Limb (tissue), 2 donors: ENCODE results near the gene MTSS2.
A peak's percentile ranks its signal among the peaks of the same experiment; 100 is the strongest.
"Not testable (repeated sequence)": the region's sequence is repeated elsewhere in the genome, so short reads cannot be mapped to it uniquely, and the experiment has no call there.

Experiments used
- DNase-seq, 2 donors: peaks; one replicate each; pipeline ENCODE4 v3.0.0-alpha.2; 2016; ENCODE audit errors: extremely low spot score in 2 of 2

The MTSS2 gene

DNA sequence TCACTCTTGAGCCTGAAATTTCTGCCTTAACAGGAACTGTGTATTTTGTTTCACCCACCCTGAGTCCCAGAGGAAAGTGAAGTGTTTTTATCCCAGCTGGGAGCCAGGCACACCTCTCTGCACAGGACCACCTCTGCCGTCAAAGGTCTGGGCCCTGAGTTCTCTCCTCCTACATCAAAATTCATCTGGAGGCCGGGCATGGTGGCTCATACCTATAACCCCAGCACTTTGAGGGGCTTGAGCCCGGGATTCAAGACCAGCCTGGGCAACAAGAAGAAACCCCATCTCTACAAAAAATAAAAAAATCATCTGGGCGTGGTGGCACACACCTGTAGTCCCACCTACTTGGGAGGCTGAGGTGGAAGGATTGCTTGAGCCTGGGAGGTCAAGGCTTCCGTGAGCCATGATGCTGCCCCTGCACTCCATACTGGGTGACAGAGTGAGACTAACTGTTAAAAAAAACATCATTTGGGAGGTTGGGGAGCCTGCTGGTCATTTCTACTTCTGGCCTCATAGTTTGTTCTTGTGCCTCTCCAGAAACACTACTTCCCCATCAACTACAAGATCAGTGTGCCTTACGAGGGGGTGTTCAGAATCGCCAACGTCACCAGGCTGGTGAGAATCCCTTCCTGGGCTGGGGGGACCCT lies 29.7 kb downstream of the MTSS2 start:
- no peak for DNase-seq

DNA sequence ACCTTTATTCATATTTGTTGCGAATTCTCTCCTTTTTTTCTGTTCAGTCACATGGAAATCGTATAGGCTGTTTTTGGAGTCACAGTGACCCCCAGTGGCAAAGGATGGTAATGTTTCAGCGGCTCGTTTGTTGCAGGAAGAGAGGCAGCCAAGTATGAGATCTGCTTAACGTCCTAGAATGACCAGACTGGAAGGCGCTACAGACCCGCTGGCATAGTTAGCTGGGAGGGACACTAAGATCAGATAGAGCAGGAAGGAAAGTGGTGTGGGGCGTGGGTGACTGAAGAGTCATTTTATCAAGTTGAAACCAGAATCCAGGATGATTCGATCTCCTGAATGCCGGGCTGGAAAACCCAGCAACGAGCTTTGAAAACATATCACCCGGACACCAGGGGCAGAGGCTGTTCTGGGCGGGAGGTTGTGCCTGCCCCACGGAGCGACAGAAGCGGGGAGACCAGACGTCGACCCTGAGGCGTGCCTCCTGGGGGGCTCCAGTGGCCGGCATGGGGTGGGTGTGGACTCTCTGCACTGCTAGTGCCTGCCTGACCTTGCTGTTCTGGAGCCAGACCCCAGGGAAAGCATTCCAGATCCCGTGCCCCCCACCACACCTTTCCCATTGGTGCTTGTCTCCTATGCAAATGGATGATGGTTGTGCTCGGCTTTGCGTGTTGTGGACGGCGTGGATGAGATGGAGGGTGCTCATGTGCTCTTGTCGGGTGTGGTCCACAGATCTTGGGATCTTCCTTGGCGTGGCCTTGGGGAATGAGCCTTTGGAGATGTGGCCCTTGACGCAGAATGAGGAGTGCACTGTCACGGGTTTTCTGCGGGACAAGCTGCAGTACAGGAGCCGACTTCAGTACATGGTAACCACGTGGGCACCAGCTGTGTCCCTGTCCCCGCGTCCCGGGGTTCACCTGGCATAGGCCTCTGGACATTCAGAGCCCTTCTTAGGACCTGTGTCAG lies 31.8 kb downstream of the MTSS2 start:
- peak; percentile 88 to 91 for DNase-seq

DNA sequence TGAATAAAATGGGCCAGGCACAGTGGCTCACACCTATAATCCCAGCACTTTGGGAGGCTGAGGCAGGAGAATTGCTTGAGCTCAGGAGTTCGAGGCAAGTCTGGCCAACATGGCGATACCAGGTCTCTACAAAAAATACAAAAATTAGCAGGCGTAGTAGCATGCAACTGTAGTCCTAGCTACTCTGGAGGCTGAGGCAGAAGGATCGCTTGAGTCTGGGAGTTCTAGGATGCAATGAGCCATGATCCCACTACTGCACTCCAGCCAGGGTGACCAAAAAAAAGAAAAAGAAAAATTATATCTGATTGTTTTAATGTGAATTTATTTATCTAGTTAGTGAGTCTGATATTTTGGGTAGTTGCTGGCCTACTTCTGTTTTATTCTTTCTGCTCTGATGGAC lies 32.4 kb downstream of the MTSS2 start:
- no peak for DNase-seq

DNA sequence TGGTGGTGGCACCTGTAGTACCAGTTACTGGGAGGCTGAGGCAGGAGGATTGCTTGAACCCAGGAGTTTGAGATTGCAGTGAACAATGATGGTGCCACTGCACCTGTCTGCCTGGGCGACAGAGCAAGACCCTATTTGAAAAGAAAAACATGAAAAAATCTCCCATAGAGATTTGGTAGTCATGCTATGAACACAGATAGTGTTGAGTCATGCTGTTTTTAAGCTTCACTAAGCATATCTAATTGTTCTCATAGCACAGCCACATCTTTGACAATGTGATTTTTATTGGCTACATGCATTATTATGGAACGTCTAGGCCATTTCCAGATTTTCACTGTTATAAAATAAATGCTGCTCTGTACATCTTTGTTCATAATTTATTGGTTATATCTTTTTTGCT lies 33.5 kb downstream of the MTSS2 start:
- DNase-seq, result no peak

DNA sequence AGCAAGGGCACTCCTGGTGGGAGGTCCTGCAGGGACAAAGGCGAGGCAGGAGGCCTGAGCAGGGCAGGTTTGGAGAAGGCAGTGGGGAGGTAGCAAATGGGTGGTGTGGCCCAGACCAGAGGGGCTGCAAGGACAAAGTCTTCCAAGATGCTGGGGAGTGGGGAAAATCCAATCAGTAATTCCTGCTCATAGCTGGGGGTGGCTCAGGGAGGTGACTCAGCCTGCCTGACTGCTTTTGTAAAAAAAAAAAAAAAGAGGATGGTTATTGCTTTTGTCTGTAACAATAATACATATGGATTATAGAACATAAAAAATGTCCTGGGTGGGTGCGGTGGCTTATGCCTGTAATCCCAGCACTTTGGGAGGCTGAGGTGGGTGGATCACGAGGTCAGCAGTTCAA lies 34.3 kb downstream of the MTSS2 start:
- no peak for DNase-seq

DNA sequence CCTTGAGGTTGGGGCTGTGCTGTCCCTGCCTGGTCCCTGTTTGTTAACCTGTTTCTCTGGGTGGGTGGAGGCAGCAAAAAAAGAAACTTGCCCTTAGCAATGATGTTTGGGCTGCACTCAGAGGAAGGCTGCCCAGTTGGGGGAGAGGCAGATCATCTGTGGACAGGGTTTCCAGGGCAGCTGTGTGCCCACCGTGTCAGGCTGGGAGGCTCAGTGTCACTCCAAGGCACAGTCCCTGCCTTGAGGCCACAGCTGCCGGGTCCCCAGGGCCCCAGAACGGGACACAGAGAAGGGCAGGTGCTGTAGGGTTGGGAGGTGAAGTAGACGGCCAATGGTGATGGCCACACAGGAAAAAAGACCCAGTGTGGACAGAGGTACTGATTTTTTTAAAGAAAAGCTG lies 35.6 kb downstream of the MTSS2 start:
- no peak for DNase-seq

DNA sequence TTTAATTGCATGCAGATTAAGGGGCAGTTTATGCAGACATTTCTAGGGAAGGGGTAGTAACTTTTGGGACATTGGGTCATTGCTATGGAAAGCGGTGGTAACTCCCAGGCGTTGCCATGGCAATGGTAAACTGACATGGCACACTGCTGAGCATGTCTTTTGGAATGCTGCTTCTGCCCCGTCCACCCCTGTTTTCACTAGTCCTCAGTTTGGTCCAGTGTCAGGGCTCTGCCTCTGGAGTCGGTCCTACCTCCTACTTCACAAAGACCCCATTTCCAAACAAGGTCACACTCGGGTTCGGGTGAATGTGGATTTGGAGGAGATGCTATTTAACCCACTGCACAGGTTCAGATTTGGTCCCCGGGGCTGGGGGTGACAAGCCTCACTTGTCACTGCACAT lies 36.6 kb downstream of the MTSS2 start:
- DNase-seq, result no peak

DNA sequence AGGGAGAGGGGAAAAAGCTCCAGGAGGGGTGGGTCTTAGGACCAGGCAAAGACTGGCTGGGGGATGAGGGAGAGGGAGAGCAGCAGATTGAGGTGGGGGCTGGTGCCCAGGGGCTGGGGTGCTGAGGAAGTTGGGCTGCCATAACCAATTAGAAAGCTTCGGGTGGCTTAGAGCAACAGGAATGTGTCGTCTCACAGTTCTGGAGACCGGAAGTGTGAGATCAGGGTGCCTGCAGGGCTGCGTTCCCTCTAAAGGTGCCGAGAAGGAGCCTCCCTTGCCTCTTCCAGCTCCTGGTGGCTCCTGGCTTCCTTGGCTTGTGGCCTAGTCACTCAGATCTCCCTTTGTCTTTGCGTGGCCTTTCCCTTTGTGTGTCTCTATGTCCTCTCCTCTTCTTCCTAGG lies 37.2 kb downstream of the MTSS2 start:
- no peak for DNase-seq

DNA sequence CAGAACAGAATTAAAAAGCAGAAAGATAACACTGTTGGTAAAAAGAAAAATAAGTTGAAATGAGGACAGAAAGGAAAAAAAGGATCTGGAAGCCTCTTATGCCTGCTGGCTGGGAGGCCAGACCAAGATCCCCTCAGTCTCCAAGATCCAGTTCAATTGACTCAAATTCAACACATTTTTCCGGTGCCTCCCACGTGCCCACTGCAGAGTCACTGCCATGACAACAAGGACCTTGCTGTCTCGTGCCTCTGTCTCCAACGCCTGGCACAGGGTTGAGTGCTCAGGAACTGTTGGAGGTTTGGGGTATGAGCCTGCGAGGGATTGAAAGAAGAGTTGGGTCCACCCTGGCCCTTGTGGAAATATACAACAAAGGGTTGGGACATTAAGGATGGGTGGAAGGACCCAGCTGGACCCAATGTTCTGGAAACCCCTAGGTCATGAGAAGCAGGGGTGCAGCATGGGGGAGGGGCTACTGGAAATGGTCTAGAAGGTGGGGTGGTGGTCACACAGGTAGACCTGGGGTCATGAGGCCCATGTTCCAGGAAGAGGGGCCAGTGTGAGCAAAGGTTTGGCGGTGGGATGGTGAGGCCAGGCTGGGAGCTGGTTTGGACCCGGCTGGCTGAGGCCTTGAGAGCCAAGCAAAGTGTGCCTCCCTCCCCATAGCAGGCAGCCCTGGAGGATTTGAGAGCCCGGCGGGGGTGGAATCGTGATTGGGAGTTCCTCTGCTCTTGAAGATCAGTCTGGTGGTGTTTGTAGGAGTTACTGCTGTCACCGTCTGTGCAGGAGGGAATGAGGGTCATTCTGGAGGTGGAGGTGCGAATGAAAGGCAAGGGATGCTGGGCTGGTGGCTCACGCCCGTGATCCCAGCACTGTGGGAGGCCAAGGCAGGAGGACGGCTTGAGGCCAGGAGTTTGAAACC lies 38.2 kb downstream of the MTSS2 start:
- no peak for DNase-seq

DNA sequence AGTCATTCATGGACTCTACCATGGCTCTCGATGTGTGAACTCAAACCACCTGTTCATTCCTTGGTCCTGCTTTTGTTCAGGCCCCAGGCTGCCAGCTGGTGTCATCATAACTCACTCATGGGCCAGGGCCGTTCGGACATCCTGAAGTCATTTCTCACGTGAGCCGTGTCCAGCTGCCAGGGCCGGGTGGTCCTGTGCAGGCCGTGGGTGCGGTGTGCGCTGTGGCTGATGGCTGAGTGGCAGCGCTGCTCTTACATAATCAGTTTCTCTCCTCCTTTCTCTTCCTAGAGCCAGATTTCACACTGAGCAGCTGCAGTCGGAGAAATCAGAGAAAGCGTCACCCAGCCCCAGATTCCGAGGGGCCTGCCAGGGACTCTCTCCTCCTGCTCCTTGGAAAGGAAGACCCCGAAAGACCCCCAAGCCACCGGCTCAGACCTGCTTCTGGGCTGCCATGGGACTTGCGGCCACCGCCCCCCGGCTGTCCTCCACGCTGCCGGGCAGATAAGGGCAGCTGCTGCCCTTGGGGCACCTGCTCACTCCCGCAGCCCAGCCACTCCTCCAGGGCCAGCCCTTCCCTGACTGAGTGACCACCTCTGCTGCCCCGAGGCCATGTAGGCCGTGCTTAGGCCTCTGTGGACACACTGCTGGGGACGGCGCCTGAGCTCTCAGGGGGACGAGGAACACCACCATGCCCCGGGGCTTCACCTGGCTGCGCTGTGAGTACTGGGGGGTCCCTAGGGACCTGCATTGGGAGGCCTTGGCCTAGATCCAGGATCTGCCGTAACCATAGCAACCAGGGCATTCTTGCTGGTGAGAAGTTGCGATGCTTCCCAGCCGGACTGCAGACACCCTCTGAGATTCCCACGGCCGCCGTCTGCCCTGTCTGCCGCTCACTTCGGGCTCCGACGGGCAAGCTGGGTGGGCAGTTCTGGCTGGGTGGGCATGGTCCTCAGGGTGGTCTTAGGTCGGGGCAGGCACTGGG lies 39.3 kb downstream of the MTSS2 start, which contains the start of gene IL34:
Gene IL34 (plus strand): TSS at position 300 of the 982 bp plus-strand sequence. CDS start 389 bp downstream, at position 689.
- DNase-seq, result peak; percentile 43 to 68

DNA sequence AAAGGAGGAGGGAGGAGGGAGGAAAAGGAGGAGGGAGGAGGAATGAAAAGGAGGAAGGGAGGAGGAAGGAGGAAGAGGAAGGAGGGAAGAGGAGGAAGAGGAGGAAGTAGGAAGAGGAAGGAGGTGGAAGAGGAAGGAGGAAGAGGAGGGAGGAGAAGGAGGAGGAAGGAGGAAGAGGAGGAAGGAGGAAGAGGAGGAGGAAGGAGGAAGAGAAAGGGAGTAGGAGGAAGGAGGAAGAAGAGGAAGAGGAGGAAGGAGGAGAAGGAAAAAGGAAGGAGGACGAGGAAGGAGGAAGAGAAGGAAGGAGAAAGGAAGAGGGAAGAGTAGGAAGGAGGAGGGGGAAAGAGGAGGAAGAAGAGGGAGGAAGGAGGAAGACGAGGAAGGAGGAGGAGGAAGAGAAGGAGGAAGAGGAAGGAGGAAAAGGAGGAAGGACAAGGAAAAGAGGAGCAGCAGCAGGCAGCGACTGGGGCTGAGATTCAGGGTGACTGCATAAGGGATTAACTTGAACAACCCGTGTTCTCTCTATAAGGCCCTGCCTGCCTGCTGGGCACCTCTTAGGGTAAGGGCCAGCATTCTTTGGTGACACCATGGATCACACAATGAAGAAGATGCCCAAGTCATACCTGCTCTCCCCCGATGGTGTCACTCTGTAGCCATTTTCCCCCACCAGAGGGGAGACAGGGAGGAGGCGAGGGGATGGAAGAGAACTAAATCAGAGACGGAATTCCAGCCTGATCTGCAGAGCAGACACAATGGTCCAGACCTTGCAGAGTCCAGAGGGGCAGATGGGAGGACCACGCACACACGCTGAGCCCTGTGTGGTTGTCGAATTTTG lies 40.9 kb downstream of the MTSS2 start:
- no peak for DNase-seq

DNA sequence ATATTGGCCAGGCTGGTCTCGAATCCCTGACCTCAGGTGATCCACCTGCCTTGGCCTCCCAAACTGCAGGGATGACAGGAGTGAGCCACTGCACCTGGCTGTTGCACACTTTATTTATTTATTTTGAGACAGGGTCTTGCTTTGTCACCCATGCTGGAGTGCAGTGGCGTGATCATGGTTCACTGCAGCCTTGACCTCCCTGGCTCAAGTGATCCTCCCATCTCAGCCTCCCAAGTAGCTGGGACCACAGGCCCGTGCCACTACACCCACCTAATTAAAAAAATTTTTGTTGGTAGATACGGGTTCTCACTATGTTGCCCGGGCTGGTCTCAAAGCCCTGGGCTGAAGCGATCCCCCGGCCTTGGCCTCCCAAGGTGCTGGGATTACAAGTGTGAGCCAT lies 42.6 kb downstream of the MTSS2 start:
- DNase-seq, result not testable (repeated sequence)

DNA sequence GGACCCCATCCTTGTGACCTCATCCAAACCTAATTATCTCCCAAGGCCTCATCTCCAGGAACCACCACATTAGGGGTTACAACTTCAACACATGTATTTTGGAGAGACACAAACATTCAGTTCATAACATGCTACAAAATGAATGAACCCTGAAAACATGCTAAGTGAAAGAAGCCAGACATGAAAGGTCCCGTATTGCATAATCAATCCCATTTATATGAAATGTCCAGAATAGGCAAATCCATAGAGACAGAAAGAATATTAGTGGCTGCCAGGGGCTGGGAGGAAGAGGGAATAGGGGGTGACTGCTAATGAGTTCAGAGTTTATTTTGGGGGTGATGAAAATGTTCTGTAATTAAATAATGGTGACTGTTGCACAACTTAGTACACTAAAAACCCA lies 43.2 kb downstream of the MTSS2 start:
- no peak for DNase-seq

DNA sequence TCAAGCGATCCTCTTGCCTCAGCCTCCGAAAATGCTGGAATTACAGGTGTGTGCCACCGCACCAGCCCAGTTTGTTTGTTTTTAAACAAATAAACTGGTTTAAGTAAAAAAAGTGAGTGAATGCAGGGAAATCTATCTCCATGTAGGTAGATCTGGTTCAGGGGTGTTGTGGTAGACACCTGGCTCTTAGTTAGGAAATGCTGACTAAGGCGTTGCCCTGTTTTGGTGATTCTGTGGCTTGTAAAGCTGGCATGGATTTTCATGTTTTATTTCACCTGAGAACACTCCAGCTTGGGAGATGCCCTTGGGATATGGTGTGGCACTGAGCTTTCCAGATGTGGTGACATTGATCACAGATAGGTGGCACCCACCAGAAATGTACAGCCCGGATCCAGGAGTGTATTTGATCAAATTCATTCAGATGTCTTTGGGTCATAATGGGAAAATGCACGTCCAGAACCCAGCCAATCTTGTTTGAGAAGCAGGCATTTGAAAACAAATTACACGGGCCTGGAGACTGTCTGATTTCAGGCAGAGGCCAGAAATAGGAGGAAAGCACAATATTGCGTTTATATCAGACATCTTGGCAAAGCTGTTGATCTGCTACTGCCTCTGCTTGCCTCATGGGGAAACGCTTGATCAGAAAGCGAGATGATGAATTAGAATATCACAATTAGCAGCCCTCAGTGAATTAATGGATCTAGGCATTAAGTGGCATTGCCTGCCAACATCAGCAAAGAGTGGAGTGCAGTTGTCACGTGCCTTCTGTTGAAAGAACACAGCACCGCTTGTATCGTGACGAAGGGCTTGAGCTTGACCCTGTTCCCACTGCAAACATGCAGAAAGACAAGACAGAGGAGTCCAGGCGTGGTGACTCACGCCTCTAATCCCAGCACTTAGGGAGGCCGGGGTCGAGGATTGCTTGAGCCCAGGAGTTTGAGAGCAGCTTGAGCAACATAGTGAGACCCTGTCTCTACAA lies 46.8 kb downstream of the MTSS2 start:
- DNase-seq, result no peak
